ENCODE measurements around the gene CSAD.

CSAD gene

DNA sequence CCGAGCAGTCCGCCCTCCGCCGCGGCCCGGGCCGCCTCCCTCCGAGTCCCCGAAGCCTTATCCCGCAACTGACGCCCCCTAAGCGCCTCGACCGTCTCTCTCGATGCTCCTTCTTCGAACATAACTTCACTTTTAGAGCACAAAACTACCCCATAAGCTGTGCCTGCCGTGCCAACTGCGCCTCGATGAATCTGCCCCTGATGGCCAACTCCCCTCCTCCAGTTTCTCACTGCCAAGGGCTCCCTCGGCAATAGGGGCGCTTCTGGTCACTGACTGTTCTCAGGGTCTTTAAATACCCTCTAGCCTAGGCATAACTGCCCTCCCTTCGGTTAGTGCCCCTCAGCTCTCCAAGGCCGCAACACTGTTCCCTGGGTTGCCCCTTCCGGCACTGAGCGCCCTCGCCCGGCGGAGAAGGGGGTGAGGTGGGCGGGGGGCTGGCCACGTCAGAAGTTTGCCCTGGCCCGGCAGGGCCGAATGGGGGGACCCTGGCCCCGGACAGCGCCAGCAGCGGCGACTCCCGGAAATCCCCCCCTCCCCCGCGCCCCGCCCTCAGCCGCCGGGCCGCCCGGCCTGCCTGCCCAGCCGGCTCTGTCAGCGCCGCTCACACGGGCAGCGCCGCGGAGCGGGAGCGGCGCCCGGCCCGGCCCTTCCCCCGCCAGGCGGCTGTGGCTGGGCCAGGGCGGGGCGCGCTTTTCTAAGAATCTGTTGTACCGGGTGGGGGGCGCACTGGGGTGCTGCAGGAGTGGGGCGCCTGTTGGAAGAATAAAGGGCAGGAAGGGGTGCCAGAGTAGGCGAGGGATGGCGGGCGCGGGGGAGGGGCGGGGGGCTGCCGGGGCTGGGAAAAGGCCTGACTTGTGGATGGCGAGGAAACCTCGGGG is 40.7 kb upstream of the CSAD start:
- peak; percentile 67 for DNase-seq
- Mint-ChIP-seq H3K4me1 (peaks cover 80% of the 10 kb centered on the region), H3K27ac (peak overlapping the region; percentile 84), H3K4me3 (peak overlapping the region; percentile 87), H3K36me3 (ENCODE audit: low read depth) (peaks cover 3% of the 10 kb centered on the region), H3K9me3 (no peaks in the 10 kb centered on the region), H3K27me3 (no peaks in the 10 kb centered on the region)
- ATAC-seq, result no peak

DNA sequence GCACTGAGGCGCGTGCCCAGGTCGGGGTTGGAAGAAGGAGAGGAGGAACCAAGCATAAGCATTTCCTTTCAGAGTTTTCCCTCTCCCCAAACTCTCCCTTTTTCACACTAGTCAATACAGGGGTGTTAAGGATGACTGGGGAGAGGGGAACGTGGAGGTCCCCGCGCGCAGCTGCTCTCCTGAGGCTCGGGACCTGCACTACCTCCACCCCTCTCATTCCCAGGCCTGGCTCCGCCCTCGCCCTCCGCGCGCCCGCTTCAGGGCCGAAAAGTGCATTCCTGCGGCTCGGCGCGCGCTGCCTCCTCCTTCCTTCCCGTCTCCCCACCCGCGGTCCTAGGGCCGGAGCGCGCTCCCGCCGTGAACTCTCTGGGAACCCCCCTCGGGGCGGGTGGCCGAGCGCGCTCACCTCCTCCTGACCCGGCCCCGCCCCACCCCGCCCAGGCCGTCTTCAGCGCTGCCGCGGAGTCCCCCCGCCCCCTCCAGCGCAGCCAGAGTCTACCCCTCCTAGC is 40.0 kb upstream of the CSAD start:
- Mint-ChIP-seq H3K36me3 (ENCODE audit: low read depth) (peaks cover 5% of the 10 kb centered on the region), H3K4me1 (peaks cover 84% of the 10 kb centered on the region), H3K27ac (peak overlapping the region; percentile 84), H3K9me3 (no peaks in the 10 kb centered on the region), H3K27me3 (no peaks in the 10 kb centered on the region), H3K4me3 (peak overlapping the region; percentile 87)
- DNase-seq (peak; percentile 87), ATAC-seq (peak; percentile 56)

DNA sequence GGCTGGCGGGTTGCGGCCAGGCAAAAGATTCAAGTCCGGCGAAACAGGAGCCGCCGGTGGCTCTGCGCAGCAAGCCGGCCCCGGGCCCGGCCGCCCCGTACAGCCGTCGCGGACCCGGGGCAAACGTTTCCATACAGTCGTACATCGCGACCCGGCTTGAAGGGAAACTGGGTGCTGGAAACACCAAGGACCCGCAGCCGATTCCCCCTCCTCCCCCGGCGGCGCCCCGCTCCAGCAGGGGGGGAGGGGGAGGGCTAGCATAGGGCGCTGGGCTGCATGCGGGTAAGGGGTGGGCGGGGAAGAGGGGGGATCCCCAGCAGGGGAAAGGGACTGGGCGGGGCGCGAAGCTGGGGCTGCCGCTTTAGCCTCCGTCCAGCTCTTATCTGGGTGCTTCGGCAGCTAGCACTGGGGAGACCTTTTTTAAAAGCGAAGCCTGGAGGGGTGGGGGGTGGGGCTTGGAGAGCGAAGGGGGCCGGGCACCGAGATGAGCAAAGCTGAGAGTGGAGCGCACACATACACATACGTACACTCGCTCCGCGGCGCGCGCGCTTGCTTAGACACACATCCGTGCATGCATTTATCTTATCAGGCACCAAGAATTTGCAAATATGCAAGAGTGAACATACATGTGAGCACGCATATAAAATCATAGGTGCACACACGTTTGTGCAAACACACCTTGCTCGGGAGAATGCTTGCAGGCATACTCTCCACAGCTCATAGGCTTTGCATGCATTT is 39.4 kb upstream of the CSAD start:
- Mint-ChIP-seq H3K36me3 (ENCODE audit: low read depth) (peaks cover 5% of the 10 kb centered on the region), H3K4me3 (peak overlapping the region; percentile 87), H3K27me3 (no peaks in the 10 kb centered on the region), H3K4me1 (peaks cover 84% of the 10 kb centered on the region), H3K27ac (peak overlapping the region; percentile 96), H3K9me3 (no peaks in the 10 kb centered on the region)
- ATAC-seq, result peak; percentile 23
- peak; percentile 79 for DNase-seq

DNA sequence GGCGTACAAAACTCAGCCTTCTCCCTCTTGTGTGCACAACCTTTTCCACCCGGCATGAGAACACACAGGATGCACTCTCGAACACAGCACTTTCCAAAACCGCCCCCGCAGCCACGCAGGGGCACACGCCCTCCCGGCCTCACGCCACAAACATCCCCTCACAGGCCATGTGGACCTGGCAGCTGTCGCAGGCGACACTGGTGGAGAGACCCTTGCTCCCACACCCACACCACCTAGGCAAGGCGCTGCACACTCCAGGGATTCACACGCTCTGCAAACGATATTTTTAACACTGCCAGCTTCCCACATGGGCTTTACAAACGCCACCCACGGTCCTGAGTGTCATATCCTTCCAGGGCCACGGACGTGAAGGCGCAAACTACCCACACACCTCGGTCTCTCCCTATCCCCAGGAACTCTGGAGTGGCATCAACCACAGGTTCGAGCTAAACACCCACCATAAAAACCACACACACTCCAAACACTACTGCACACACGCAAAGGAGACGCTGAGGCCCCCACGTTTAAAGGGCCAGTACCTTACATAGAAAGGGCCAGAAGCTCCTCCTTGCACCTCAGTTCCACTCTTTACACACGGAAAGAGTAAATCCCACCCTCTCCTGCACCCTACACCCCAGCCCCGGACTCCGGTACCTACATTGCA is 38.7 kb upstream of the CSAD start:
- ATAC-seq (peak; percentile 39), DNase-seq (peak; percentile 77)
- Mint-ChIP-seq H3K36me3 (ENCODE audit: low read depth) (peaks cover 5% of the 10 kb centered on the region), H3K9me3 (no peaks in the 10 kb centered on the region), H3K27ac (peak overlapping the region; percentile 96), H3K4me1 (peaks cover 78% of the 10 kb centered on the region), H3K27me3 (no peaks in the 10 kb centered on the region), H3K4me3 (peak overlapping the region; percentile 87)

DNA sequence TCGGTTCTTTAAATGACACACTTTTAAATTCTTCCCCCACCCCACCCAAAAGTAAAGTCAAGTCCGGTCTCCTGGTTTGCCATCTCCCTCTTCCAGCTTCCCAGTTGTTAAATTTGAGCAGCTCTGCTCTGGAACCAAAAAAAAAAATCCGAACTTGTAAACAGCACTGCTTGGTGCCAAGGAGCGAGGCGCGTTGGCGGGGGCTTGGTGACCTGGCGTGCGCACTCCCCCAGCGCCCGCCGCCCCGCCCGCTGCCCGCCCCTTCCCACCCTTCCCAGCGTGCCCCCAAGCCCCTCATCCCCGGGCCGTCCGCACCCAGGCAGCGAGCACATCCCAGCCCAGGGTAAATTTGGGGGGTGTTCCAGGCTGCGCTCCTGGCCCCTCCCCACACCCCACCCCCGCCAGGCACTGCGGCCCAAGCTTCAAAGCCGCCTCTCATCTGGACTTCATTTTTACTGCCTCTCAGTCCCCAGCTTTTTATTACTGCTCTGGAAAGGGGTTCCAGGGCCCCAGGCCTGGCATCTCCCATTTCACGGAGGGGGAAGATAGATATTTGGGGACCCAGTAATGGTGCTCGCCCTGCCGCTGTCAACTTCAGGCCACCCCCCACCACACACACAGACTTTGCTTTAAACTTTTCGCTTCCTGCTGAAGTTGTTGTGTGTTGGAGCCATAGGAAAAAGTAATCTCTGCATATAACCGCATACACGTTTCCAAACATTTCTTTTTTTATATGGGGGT is 38.0 kb upstream of the CSAD start:
- Mint-ChIP-seq H3K36me3 (ENCODE audit: low read depth) (peaks cover 6% of the 10 kb centered on the region), H3K27ac (peak overlapping the region; percentile 96), H3K9me3 (no peaks in the 10 kb centered on the region), H3K4me1 (peaks cover 74% of the 10 kb centered on the region), H3K4me3 (peak overlapping the region; percentile 87), H3K27me3 (no peaks in the 10 kb centered on the region)
- no peak for DNase-seq
- ATAC-seq, result no peak

DNA sequence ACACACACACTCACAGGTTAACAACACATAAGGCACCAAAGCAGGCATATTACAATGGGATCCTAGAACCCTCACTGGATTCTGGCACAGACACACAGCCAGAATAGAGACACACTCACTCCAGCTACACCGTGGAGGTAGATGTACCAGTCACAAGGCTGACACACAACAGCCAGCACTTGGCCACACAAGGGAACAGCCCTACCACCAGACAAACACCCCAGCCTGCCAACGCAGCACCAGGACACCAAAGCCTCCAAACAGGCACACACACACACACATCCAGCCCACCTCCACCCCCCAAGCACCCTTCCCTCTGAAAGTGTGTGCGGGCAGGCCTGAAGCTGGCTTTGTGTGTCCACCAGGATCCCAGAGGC is 37.2 kb upstream of the CSAD start:
- H3K27ac Mint-ChIP-seq, result peak overlapping the region; percentile 96
- H3K36me3 Mint-ChIP-seq (ENCODE audit: low read depth), result peaks cover 9% of the 10 kb centered on the region

DNA sequence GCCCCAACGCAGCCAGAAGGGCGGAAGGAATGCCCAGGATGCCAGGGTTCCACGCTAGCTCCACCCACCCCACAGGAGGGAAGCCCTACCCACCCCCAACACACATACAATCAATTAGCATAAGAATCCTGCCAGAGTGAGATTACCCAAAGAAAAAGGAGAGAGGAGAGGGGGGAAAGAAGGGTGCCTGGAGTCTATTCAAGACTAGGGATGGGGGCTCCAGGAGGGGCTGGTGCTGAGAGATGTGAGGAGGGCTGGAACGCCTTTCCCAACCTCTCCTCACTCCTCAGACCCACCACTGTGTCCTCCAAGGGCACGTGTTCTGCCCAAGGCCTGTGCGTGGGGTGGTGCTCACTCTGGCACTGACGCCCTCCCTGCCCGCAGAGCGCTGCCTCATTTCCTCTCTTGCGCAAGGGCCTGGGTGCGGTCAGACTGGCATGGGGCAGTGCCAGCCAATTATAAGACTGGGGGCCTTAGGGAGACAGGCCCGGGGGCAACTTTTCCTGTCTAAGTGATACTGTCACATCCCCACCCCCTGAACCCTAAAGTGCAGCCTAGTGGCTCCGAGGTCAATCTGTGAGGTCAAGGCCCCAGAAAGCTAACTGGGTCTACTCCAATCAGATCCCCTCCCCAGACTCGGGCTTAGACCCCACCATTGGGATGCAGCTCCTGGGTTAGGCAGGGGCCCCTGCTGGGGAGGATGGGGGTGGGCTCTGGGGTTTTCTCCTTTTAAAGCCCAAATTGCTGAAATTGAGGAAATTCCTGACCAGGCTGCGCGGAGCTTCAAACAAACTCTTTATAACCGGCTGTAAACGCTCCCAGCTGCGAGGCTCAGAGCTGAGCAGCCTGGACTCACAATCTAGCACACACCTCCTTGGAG is 36.6 kb upstream of the CSAD start:
- Mint-ChIP-seq H3K27me3 (no peaks in the 10 kb centered on the region), H3K4me3 (peak overlapping the region; percentile 87), H3K9me3 (no peaks in the 10 kb centered on the region), H3K36me3 (ENCODE audit: low read depth) (peaks cover 12% of the 10 kb centered on the region), H3K4me1 (peaks cover 70% of the 10 kb centered on the region), H3K27ac (peak overlapping the region; percentile 96)
- no peak for ATAC-seq
- DNase-seq, result peak; percentile 78

More for the DNA sequence above, 37.2 kb upstream of the CSAD start:
- peak overlapping the region; percentile 87 for H3K4me3 Mint-ChIP-seq
- H3K27me3 Mint-ChIP-seq, result no peaks in the 10 kb centered on the region
- H3K4me1 Mint-ChIP-seq, result peaks cover 75% of the 10 kb centered on the region
- no peak for ATAC-seq
- DNase-seq, result no peak
- no peaks in the 10 kb centered on the region for H3K9me3 Mint-ChIP-seq

DNA sequence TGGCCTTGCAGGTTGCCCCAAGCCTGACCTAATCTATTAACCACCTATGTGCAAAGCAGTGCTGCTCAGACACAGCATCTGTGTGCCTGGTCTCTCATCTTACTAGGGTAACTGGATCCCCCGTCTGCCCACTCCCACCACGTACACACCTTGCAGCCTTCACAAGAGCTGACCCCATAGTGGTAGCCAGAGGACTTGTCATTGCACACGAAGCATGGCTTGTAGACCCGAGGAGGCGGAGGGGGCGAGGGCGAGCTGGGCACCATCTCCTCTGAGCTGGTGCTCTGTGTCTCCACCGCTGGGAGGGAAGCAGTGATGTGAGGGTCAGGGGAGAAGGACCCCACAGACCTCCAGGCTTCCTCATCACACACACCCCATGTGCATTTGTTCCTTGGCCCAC is 34.8 kb upstream of the CSAD start:
- H3K27ac Mint-ChIP-seq, result peak overlapping the region; percentile 16
- ATAC-seq (no peak), DNase-seq (no peak)
- no peak overlapping the region for H3K4me3 Mint-ChIP-seq
- peaks cover 17% of the 10 kb centered on the region for H3K36me3 Mint-ChIP-seq (ENCODE audit: low read depth)
- H3K27me3 Mint-ChIP-seq, result no peaks in the 10 kb centered on the region
- H3K9me3 Mint-ChIP-seq, result no peaks in the 10 kb centered on the region
- peaks cover 66% of the 10 kb centered on the region for H3K4me1 Mint-ChIP-seq

DNA sequence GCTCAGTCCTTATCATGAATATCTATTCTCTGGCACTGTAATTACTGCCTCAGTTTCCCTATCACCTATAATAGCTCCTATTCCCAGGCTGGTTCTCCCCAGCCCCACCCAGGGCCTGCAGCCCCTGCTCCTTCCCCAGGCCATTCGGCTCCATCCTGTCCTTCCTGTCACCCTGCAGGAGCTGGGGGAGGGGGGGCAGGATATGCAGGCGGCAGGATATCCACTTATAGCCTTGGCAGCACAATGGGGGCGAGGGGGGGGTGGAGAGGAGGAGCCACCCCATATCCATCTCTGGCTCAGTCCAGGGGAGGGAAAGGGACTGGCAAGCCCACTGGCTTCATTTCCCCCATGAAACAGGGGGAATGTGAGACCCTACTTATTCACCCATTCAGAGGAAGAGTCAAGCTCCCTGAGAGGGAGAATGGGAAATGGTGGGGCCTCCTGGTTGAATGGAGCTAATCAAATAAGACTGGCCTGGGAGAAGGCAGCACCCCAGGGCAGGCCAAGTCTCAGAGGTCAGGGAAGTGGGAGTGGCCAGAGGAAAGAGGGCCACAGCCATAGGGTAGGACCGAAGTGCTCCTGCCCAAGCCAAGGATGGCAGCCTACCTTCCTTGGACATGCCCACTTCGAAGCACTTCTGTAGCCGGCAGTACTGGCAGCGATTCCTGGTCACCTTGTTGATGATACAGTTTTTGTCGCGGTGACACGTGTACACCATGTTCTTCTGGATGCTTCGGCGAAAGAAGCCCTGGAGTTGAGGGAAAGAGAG is 34.1 kb upstream of the CSAD start:
- no peaks in the 10 kb centered on the region for H3K27me3 Mint-ChIP-seq
- ATAC-seq (no peak), DNase-seq (no peak)
- peak overlapping the region; percentile 40 for H3K27ac Mint-ChIP-seq
- peaks cover 66% of the 10 kb centered on the region for H3K4me1 Mint-ChIP-seq
- H3K36me3 Mint-ChIP-seq (ENCODE audit: low read depth), result peaks cover 20% of the 10 kb centered on the region
- no peaks in the 10 kb centered on the region for H3K9me3 Mint-ChIP-seq
- no peak overlapping the region for H3K4me3 Mint-ChIP-seq

DNA sequence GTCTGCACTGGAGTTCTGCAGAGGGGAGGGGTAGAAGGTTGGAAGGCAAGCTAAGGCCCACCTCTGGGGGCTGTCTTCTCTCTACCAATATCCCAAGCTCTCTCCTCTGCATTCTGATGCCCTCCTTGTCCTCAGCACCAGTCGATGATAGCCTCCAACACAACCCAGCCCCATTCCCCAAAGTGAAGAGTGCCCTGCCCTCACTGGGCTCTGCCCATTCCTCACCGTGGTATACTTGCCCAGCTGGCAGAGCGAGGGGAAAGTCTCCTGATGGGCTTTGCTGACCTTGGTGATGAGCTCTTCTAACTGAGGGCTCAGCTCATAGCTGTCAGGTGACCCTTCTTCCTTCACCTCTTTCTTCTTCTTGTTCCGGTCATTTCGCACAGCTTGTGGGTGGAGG is 33.5 kb upstream of the CSAD start:
- H3K27me3 Mint-ChIP-seq, result no peaks in the 10 kb centered on the region
- DNase-seq (no peak), ATAC-seq (no peak)
- H3K36me3 Mint-ChIP-seq (ENCODE audit: low read depth), result peaks cover 20% of the 10 kb centered on the region
- no peaks in the 10 kb centered on the region for H3K9me3 Mint-ChIP-seq
- peak overlapping the region; percentile 40 for H3K27ac Mint-ChIP-seq
- H3K4me3 Mint-ChIP-seq, result no peak overlapping the region
- peaks cover 68% of the 10 kb centered on the region for H3K4me1 Mint-ChIP-seq

DNA sequence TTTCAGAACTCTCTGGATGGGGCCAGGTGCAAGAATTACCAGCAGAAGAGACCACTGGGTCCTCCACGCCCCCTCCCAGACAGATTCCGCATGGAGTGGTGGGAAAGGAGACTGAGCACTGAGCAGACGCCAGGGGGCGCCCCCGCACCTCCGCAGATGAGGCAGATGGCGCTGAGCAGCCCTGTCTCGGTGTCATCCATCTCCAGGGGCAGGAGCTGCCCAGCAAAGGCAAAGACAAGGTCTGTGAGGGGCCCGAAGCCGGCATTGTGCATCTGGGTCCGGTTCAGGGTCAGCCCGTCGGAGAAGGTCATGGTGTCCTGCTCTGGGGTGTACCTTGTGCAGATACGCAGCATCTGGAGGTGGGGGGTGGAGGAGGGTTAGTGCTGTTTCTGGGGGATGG is 32.6 kb upstream of the CSAD start:
- Mint-ChIP-seq H3K36me3 (ENCODE audit: low read depth) (peaks cover 20% of the 10 kb centered on the region), H3K9me3 (no peaks in the 10 kb centered on the region), H3K27me3 (no peaks in the 10 kb centered on the region), H3K27ac (no peak overlapping the region), H3K4me3 (no peak overlapping the region), H3K4me1 (peaks cover 70% of the 10 kb centered on the region)
- DNase-seq (peak; percentile 91), ATAC-seq (peak; percentile 60)

DNA sequence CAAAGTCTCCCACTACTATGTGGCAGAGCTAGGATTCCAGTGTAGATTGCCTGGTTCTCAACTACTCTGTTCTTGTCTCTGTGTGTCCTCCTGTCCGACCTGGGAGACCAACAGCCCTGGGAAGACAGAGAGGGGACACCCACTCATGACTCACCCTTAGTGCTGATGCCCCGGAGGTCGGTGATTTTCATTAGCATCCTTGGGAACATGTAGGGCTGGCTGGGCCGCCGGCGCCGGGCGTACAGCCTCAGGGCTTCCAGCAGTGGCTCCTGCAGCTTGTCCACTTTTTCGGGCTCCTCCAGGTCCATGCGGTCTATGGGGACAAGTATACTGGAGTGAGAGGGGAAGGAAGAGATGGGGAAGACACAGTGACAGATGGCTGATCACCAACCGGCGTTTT is 32.2 kb upstream of the CSAD start:
- no peaks in the 10 kb centered on the region for H3K27me3 Mint-ChIP-seq
- peaks cover 19% of the 10 kb centered on the region for H3K36me3 Mint-ChIP-seq (ENCODE audit: low read depth)
- no peaks in the 10 kb centered on the region for H3K9me3 Mint-ChIP-seq
- no peak overlapping the region for H3K4me3 Mint-ChIP-seq
- H3K27ac Mint-ChIP-seq, result no peak overlapping the region
- ATAC-seq (no peak), DNase-seq (no peak)
- peaks cover 70% of the 10 kb centered on the region for H3K4me1 Mint-ChIP-seq
